Activated T-cell treated with anti-CD3 and anti-CD28 coated beads, Interleukin-2, amount 50 U/mL, for 4 hours (primary cell): ENCODE measurements around the gene MAP3K12. TPM values are rescaled to one million over a fixed set of nuclear protein-coding genes. Genes with fewer than 3 reads are reported as not detected.
"Not testable (repeated sequence)": the region's sequence is repeated elsewhere in the genome, so short reads cannot be mapped to it uniquely, and the experiment has no call there.

Source experiments
- ATAC-seq, 2 donors: fragments of 200-7000 bp; cut with Tn5 transposase; one replicate each; pipeline ENCODE4 v1.10.0; 2021
- DNase-seq: peaks from one replicate; pipeline ENCODE4 v3.0.0-alpha.2; 2020
- H3K27me3 Mint-ChIP-seq: one replicate; pipeline ENCODE4 v1.8.0; 2021; ENCODE audit warnings: low read depth, mixed read lengths
- H3K36me3 Mint-ChIP-seq: one replicate; pipeline ENCODE4 v1.8.0; 2022; ENCODE audit warnings: mixed read lengths; ENCODE audit not compliant: insufficient read depth
- H3K4me1 Mint-ChIP-seq: one replicate; pipeline ENCODE4 v1.8.0; 2021; ENCODE audit warnings: low read depth, mixed read lengths
- H3K4me3 Mint-ChIP-seq: one replicate; pipeline ENCODE4 v1.8.0; 2021; ENCODE audit warnings: mild to moderate bottlenecking, moderate library complexity, mixed read lengths
- H3K9me3 Mint-ChIP-seq: one replicate; pipeline ENCODE4 v1.8.0; 2021; ENCODE audit warnings: mixed read lengths
- total RNA-seq, 3 donors: library from RNA; stranded (reverse); gene quantifications; one replicate each; pipeline ENCODE4 v1.2.1, GENCODE V29; 2021

The MAP3K12 gene
- total RNA-seq, 3 donors from 2014 or later = 6.5 to 8.4 (median 7.7) TPM

- Mint-ChIP-seq H3K36me3 (peaks cover 68% of the 10 kb centered on the region), H3K27me3 (no peaks in the 10 kb centered on the region), H3K4me1 (peaks cover 49% of the 10 kb centered on the region), H3K9me3 (no peaks in the 10 kb centered on the region), H3K4me3 (no peak overlapping the region)
- DNase-seq (no peak), ATAC-seq (no peak)
Observed at GRCh38 chr12:53459097-53459496, 40.2 kb downstream of the MAP3K12 start.

DNA sequence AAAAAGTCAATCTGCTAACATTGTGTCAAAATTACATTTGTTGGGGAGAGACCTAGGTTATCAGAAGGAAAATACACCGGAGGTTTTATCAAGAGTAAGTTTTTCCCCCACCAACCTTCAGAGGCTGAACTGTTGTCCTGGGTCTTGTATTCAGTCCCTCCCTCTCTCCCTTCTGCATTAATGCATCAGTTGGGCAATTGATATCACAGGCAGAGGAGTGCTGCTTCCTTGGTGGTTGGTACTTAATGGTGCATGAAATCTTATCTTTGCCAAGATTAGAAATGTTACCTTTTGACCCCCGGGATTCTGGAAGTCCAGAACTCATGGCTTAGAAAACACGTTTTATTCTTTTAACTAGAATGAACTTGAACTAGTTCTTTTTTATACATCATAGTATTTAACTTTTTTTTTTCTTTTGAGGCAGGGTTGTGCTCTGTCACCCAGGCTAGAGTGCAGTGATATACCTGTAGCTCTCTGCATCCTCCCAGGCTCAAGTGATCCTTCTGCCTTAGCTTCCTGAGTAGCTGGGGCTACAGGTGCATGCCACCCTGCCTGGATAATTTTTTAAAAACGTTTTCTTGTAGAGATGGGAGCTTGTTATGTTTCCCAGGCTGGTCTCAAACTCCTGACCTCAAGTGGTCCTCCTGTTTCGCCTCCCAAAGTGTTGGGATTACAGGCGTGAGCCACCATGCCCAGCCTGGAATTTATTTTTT lies 42.4 kb downstream of the MAP3K12 start:
- H3K9me3 Mint-ChIP-seq = no peaks in the 10 kb centered on the region
- no peak for ATAC-seq
- no peak overlapping the region for H3K4me3 Mint-ChIP-seq
- H3K27me3 Mint-ChIP-seq = no peaks in the 10 kb centered on the region
- peaks cover 62% of the 10 kb centered on the region for H3K36me3 Mint-ChIP-seq
- peaks cover 45% of the 10 kb centered on the region for H3K4me1 Mint-ChIP-seq
- no peak for DNase-seq

- H3K36me3 Mint-ChIP-seq = peaks cover 46% of the 10 kb centered on the region
- no peaks in the 10 kb centered on the region for H3K27me3 Mint-ChIP-seq
- H3K9me3 Mint-ChIP-seq = no peaks in the 10 kb centered on the region
- peak overlapping the region; percentile 92 for H3K4me3 Mint-ChIP-seq
- H3K4me1 Mint-ChIP-seq = peaks cover 37% of the 10 kb centered on the region
- no peak for DNase-seq
- no peak for ATAC-seq
Observed at GRCh38 chr12:53454707-53455106, 44.6 kb downstream of the MAP3K12 start.

- Mint-ChIP-seq H3K27me3 (no peaks in the 10 kb centered on the region), H3K9me3 (no peaks in the 10 kb centered on the region), H3K36me3 (peaks cover 42% of the 10 kb centered on the region), H3K4me3 (peak overlapping the region; percentile 92), H3K4me1 (peaks cover 36% of the 10 kb centered on the region)
- no peak for ATAC-seq
- no peak for DNase-seq
Observed at GRCh38 chr12:53453953-53454640, 45.2 kb downstream of the MAP3K12 start.

DNA sequence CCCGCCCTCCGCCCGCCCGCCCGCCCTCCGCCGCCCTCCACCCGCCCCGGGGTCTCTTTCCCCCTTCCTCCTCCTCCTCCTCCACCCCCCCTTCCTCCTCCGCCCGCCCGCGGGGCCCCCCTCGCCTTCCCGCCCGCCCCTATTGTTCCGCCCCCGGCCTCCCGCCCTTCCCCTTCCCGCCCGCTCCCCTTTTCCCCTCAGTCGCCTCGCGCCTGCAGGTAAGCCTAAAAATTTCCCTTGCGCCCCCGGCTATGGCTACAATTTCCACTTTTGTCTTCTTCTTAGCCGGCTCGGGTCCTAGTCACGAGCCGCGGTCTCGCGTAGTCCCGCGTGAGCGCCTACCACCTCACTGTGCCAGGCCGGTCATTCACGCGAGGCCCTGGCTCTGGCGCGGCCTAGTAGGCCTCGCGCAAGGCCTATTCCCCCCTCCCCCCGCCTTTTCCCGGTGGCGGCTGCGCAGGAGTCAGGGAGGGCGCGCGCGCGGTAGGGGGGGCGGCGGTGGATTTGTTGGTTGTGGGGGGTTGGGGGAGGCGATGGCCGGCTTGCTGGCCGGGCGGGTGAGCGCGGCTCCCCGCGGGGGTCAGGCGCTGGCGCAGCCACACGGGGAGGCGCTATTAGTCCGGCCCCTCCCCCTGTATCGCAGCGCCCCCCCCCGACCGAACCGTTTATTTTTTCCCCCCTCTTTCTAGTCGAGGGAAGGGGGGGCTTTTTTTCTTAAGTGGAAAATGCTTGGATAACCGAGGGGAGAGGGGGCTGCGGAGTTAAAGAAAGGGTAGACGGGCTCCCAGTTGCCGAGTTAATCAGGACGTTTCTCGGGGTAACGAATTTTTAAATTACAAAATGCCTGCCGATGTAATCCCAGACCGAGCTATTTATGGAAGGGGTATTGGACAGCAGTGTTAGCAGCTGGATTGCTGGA lies 46.8 kb downstream of the MAP3K12 start:
- Mint-ChIP-seq H3K36me3 (peaks cover 41% of the 10 kb centered on the region), H3K9me3 (no peaks in the 10 kb centered on the region), H3K4me3 (peak overlapping the region; percentile 92), H3K27me3 (no peaks in the 10 kb centered on the region), H3K4me1 (peaks cover 35% of the 10 kb centered on the region)
- DNase-seq = peak; percentile 72
- ATAC-seq = peak; percentile 41 to 43

DNA sequence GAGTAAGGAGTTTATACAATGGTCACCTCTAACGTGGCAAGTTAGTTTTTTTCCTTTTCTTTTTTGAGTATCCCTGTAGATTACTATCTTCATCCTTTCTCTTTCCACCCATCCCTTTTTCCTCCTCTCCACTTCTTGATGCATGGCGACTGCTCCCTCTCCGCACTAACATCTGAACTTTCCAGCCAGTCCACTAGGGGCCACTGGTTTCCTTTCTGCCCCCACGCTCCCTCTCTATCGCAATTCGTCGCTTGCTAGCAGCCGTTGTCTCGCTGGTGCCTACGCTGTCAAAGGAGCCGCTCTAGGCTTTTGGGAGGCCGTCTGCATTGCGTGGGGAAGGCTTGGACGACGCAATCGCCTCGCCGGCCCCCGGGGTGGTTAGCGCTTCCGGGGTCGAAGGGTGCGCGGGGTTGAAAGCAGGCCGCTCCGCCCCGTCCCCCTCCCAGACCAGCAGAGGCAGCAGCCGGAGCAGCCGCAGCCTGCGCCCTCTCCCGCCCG lies 47.5 kb downstream of the MAP3K12 start, which contains the start of gene PCBP2:
Gene PCBP2, plus strand, starts transcription at position 442 of the 498 bp plus-strand sequence. CDS start 2,699 bp downstream, outside the sequence.
- ATAC-seq (peak; percentile 95 to 97), DNase-seq (peak; percentile 96)
- peak within 1 kb of the TSS; percentile 92 for H3K4me3 Mint-ChIP-seq
- H3K36me3 Mint-ChIP-seq = peaks cover 41% of the 10 kb centered on the region
- H3K27me3 Mint-ChIP-seq = no peaks in the 10 kb centered on the region
- no peaks in the 10 kb centered on the region for H3K9me3 Mint-ChIP-seq
- H3K4me1 Mint-ChIP-seq = peaks cover 35% of the 10 kb centered on the region

DNA sequence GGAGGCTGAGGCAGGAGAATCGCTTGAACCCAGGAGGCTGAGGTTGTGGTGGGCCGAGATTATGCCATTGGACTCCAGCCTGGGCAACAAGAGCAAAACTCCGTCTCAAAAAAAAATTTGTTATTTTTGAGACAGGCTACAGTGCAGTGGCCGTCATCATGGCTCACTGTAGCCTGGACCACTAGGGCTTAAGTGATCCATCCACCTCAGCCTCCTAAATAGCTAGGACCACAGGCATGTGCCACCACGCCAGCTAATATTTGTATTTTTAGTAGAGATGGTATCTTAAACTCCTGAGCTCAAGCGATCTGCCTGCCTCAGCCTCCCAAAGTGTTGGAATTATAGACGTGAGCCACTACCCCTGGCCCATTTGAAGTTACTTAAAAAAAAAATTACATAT lies 48.3 kb downstream of the MAP3K12 start:
- Mint-ChIP-seq H3K4me3 (no peak overlapping the region), H3K9me3 (no peaks in the 10 kb centered on the region), H3K27me3 (no peaks in the 10 kb centered on the region), H3K4me1 (peaks cover 36% of the 10 kb centered on the region), H3K36me3 (peaks cover 44% of the 10 kb centered on the region)
- no peak for DNase-seq
- no peak for ATAC-seq

DNA sequence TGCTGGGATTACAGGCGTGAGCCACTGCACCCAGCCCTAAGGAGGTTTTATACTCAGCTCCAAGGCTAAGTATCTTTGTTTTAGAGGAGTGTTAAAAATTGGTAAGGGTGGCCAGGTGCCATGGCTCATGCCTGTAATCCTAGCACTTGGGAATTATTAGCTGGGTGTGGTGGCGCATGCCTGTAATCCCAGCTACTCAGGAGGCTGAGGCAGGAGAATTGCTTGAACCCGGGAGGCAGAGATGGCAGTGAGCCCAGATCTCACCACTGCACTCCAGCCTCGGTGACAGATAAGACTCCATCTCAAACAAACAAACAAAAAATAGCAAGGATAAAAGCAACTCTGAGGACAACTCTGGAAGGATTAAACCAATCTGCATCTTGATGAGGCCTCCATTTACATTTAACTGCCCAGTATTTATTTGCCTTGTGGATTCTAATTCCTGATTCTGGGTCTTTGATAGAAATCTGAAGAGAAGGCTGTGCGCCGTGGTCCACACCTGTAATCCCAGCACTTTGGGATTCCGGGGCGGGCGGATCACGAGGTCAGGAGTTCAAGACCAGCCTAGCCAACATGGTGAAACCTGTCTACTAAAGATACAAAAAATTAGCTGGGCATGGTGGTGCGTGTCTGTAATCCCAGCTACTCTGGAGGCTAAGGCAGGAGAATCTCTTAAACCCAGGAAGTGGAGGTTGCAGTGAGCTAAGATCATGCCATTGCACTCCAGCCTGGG lies 54.5 kb downstream of the MAP3K12 start:
- H3K27me3 Mint-ChIP-seq, ATAC-seq, DNase-seq, H3K9me3 Mint-ChIP-seq: not testable (repeated sequence)
- peaks cover 39% of the 10 kb centered on the region for H3K4me1 Mint-ChIP-seq
- H3K36me3 Mint-ChIP-seq = peaks cover 20% of the 10 kb centered on the region
- peak overlapping the region; percentile 95 for H3K4me3 Mint-ChIP-seq

DNA sequence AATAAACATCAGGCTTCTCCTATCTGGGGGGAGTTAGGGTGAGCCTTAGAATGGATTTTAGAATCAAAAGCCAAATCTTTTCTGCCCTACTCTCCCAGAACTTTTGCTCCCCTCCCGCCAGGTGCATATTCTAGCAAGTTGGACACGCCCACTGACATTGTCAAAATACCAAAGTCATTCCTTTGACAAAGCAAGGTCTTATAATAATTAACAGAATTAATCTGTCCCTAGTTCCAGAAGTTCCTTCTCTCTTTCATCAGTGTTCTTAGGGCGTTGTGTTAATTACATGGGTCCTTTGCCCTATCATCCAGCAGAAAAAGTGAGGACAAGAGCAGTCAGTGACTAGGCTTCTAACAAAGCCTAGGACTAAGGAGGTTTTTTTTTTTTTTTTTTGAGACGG lies 55.3 kb downstream of the MAP3K12 start:
- H3K9me3 Mint-ChIP-seq = no peaks in the 10 kb centered on the region
- H3K36me3 Mint-ChIP-seq = peaks cover 20% of the 10 kb centered on the region
- peak overlapping the region; percentile 95 for H3K4me3 Mint-ChIP-seq
- no peak for DNase-seq
- H3K4me1 Mint-ChIP-seq = peaks cover 39% of the 10 kb centered on the region
- no peak for ATAC-seq
- H3K27me3 Mint-ChIP-seq = no peaks in the 10 kb centered on the region

DNA sequence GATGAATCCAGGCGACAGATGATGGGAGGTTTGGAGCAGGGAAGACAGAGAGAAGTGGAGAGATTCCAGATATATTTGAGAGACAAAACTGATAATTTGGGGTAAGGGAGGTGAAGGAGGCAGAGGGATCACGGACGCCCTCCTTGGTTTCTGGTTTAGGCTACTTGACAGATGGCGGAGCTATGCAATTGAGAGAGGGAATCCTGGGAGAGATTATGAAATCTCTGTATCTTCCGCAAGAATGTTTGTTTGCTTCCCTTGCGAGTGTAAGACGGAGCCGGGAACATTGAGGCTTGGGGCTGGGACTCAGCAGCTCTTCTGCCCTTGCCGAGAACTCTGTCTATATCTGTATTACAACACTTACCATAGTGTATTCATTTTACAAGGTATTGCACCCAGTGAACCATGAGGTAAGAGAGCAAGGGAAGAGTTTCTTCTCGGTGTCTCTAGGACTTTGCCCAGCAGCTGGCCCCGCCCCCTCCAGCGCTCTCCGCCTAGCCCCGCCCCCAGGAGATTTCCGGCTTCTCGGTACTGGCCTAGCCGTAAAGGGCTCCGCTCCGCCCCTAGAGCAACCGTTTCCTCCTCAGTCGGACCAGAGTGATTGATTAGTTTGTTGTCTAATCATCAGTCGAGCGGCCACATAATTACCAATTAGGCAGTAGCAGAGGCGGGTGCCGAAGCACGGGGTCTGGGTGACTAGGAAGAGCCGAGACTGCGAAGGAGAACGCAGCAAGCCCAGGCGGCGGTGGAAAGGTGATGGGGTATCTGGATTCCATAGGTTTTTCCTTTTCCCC lies 58.0 kb downstream of the MAP3K12 start, which contains the start of gene PRR13:
Gene PRR13, plus strand, starts transcription at position 695 of the 794 bp plus-strand sequence. CDS start 981 bp downstream, outside the sequence.
- no peaks in the 10 kb centered on the region for H3K9me3 Mint-ChIP-seq
- peak within 1 kb of the TSS; percentile 95 for H3K4me3 Mint-ChIP-seq
- DNase-seq (peak; percentile 99), ATAC-seq (peak; percentile 98 to 99)
- peaks cover 35% of the 10 kb centered on the region for H3K4me1 Mint-ChIP-seq
- no peaks in the 10 kb centered on the region for H3K27me3 Mint-ChIP-seq
- H3K36me3 Mint-ChIP-seq = peaks cover 10% of the 10 kb centered on the region

- H3K4me1 Mint-ChIP-seq = peaks cover 20% of the 10 kb centered on the region
- ATAC-seq = not testable (repeated sequence)
Observed at GRCh38 chr12:53439582-53439981, 59.7 kb downstream of the MAP3K12 start.

DNA sequence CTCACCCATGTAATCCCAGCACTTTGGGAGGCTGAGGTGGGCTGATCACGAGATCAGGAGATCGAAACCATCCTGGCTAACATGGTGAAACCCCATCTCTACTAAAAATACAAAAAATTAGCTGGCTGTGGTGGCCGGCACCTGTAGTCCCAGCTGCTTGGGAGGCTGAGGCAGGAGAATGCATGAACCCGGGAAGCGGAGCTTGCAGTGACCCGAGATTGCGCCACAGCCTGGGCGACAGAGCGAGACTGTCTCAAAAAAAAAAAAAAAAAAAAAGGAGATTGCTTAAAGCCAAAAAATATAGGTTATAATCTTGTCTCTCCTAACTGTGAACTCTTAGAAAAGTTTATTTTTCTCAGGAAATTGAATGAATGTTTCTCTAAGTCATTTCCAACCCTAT lies 63.9 kb downstream of the MAP3K12 start:
- ATAC-seq, DNase-seq, H3K9me3 Mint-ChIP-seq, H3K27me3 Mint-ChIP-seq, H3K36me3 Mint-ChIP-seq, H3K4me3 Mint-ChIP-seq, H3K4me1 Mint-ChIP-seq: not testable (repeated sequence)

More at GRCh38 chr12:53439582-53439981, 59.7 kb downstream of the MAP3K12 start:
- not testable (repeated sequence) for DNase-seq, H3K9me3 Mint-ChIP-seq, H3K27me3 Mint-ChIP-seq, H3K36me3 Mint-ChIP-seq, H3K4me3 Mint-ChIP-seq

DNA sequence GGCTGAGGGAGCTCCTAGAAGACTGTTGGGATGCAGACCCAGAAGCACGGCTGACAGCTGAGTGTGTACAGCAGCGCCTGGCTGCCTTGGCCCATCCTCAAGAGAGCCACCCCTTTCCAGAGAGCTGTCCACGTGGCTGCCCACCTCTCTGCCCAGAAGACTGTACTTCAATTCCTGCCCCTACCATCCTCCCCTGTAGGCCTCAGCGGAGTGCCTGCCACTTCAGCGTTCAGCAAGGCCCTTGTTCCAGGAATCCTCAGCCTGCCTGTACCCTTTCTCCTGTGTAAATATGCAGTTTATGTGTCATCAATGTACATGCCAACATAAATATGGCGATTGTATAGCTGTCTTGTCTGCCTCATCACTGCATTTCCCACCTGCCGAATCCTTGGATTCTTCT lies 68.1 kb downstream of the MAP3K12 start:
- Mint-ChIP-seq H3K4me3 (no peak overlapping the region), H3K9me3 (no peaks in the 10 kb centered on the region), H3K27me3 (no peaks in the 10 kb centered on the region), H3K4me1 (peaks cover 7% of the 10 kb centered on the region), H3K36me3 (no peaks in the 10 kb centered on the region)
- ATAC-seq (no peak), DNase-seq (no peak)
